ENCODE results near the gene GCH1. TPM values are rescaled to one million over a fixed set of nuclear protein-coding genes. Genes with fewer than 3 reads are reported as not detected.

Gene GCH1
- total RNA-seq, 1 experiment from 2014 or later, result 16.7 TPM

- BruUV-seq (replicated peaks), result no TSS peak
- Histone ChIP-seq H3K36me3 (ENCODE audit: control insufficient read depth in 1 of 2, insufficient read depth in 2 of 2, low read length in 2 of 2) (no peaks in the 10 kb centered on the region), H2AFZ (ENCODE audit: low read depth, low read length, poor library complexity, severe bottlenecking) (no peak overlapping the region), H3K9me3 (ENCODE audit: control insufficient read depth in 1 of 2, insufficient read depth in 1 of 2, low read depth in 1 of 2, low read length in 2 of 2) (no peaks in the 10 kb centered on the region), H3K4me3 (replicated peaks in 1 of 2; ENCODE audit: low read depth in 1 of 2, low read length in 2 of 2) (no peak overlapping the region), H3K79me2 (ENCODE audit: insufficient read depth, low read length) (no peaks in the 10 kb centered on the region), H3K4me1 (ENCODE audit: control insufficient read depth in 1 of 2, insufficient read depth in 2 of 2, low read length in 2 of 2) (no peaks in the 10 kb centered on the region), H3K27me3 (ENCODE audit: insufficient read depth, low read length) (no peaks in the 10 kb centered on the region), H3K9ac (ENCODE audit: low read length) (no peak overlapping the region), H3K27ac (ENCODE audit: low read depth, low read length) (no peak overlapping the region), H3K4me2 (ENCODE audit: low read length) (no peak overlapping the region), H3K9me2 (ENCODE audit: insufficient read depth) (0 out of 2 replicates have a peak, but pooled peaks cover 4% of the 10 kb centered on the region), H4K20me1 (ENCODE audit: insufficient read depth) (no peaks in the 10 kb centered on the region)
- CTCF ChIA-PET, result interaction anchor here (0.7 kb wide), 1 partner anchor 11 kb away, joined by 3 read pairs; no protein-coding TSS in a partner anchor
- no peak for TF ChIP-seq SIN3A (IDR thresholded peaks at IDR 0.05; ENCODE audit: low read depth)
- no peak for TF ChIP-seq POLR2A (IDR thresholded peaks at IDR 0.05; ENCODE audit: borderline replicate concordance, extremely low read depth, insufficient read depth, insufficient read length)
- no peak for TF ChIP-seq EZH2phosphoT487 (IDR thresholded peaks at IDR 0.05; ENCODE audit: borderline replicate concordance)
- TF ChIP-seq CTCF (IDR thresholded peaks at IDR 0.05 in 2 of 3, conservative IDR thresholded peaks at IDR 0.05 in 1 of 3; ENCODE audit: borderline replicate concordance in 1 of 3, insufficient read depth in 1 of 3, low read depth in 2 of 3, low read length in 2 of 3), result no peak
- no peak for TF ChIP-seq ZNF274 (IDR thresholded peaks at IDR 0.05; ENCODE audit: low read depth, low read length)
- no peak for TF ChIP-seq TCF7L2 (IDR thresholded peaks at IDR 0.05; ENCODE audit: borderline replicate concordance, extremely low read depth, insufficient read depth, insufficient read length)
- TF ChIP-seq ELF1 (IDR thresholded peaks at IDR 0.05; ENCODE audit: borderline replicate concordance, low read depth), result no peak
- no peak for TF ChIP-seq EZH2 (IDR thresholded peaks at IDR 0.05)
- TF ChIP-seq FOSL1 (IDR thresholded peaks at IDR 0.05; ENCODE audit: low read depth), result no peak
- TF ChIP-seq SRF (IDR thresholded peaks at IDR 0.05; ENCODE audit: low read depth), result no peak
- TF ChIP-seq POLR2AphosphoS5 (IDR thresholded peaks at IDR 0.05; ENCODE audit: low read depth, low read length), result no peak
- TF ChIP-seq CBX3 (IDR thresholded peaks at IDR 0.05; ENCODE audit: low read depth), result no peak
- no peak for TF ChIP-seq RAD21 (IDR thresholded peaks at IDR 0.05; ENCODE audit: low read depth)
- no peak for TF ChIP-seq ZFX (IDR thresholded peaks at IDR 0.05)
- no peak for TF ChIP-seq MAX (IDR thresholded peaks at IDR 0.05)
- TF ChIP-seq SP1 (IDR thresholded peaks at IDR 0.05; ENCODE audit: low read depth), result no peak
- no peak for TF ChIP-seq ZBTB33 (IDR thresholded peaks at IDR 0.05; ENCODE audit: extremely low read depth, insufficient replicate concordance, low read length)
- no peak for TF ChIP-seq CEBPB (IDR thresholded peaks at IDR 0.05; ENCODE audit: low read depth)
- TF ChIP-seq EGR1 (IDR thresholded peaks at IDR 0.05; ENCODE audit: low read depth), result no peak
- POLR2A ChIA-PET, result no interaction called here
- ATAC-seq, result no peak
- DNase-seq (ENCODE audit: low read depth, low spot score), result no peak
- intact Hi-C loops (cut with micrococcal nuclease), result no loop called here
- RAD21 ChIA-PET (ENCODE audit: low non-redundant PET in 1 of 2, low total read pairs in 2 of 2, uncharacterized antibody in 2 of 2, unreplicated experiment in 2 of 2), result no interaction called here
Measured at GRCh38 chr14:54816450-54816849, 86.2 kb downstream of the GCH1 start.
